ENCODE data around the gene LONP1.

Gene LONP1

DNA sequence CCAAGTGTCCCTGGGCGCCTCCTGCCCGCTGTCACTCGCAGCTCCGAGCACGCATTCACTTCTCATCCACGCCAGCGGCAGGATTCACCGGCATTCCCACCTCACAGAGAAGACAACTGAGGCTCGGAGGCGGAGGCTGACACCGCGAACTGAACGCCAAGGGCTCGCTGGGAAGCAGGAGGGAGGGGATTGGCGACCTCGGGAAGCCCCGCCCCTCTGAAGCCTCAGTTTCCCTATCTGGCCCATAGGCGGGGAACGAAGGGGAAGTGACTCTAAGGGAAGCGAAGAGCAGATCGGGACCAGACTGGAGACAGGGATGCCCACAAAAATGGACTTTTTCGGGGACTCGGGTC, 39.9 kb downstream of the LONP1 start:
- peak overlapping the region; percentile 95 for H3K4me3 ChIP-seq (ENCODE audit: low read depth, low read length)
- TF ChIP-seq CTCF (IDR thresholded peaks at IDR 0.05; ENCODE audit: low read depth, low read length, missing control alignments): no peak
- DNase-seq (ENCODE audit: low read depth): no peak

DNA sequence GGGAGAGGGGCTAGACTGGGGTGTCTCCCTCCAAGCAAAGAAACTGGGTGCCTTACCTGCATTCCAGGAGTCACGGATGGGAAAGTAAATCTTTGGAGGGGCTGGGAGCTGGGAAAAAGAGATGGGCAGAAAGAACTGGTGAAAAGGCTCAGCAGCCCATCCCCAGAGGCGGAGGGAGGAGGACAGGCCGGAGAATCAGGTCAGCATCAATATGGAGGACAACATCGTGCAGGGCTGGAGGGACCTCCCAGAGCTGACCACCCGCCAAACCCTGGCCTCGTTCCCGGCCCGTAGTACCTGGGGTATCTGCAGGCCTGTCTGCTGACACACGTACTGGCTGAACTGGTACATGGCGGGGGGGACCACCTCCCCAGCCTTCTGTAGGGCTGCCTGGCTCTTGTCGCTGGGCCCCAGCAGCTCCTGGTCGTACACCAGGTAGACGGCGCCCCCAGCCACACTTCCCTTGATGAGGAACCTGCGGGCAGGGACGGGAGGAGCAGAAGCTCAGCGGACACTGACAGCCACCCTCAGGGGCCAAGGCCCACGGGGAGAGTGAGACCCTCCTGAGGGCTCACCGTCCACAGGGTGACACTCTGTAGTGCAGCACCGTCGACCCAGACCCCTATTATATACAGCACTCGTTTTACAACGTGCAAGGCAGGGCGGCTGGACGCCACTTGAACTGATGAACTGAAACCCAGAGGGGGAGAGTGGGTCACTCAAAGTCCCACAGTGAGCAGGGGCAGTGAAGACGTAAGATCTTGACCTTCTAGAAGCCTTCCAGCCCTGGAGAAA, 40.5 kb downstream of the LONP1 start:
- H3K4me3 ChIP-seq (ENCODE audit: low read depth, low read length): peak overlapping the region; percentile 95
- no peak for DNase-seq (ENCODE audit: low read depth)
- no peak for TF ChIP-seq CTCF (IDR thresholded peaks at IDR 0.05; ENCODE audit: low read depth, low read length, missing control alignments)

DNA sequence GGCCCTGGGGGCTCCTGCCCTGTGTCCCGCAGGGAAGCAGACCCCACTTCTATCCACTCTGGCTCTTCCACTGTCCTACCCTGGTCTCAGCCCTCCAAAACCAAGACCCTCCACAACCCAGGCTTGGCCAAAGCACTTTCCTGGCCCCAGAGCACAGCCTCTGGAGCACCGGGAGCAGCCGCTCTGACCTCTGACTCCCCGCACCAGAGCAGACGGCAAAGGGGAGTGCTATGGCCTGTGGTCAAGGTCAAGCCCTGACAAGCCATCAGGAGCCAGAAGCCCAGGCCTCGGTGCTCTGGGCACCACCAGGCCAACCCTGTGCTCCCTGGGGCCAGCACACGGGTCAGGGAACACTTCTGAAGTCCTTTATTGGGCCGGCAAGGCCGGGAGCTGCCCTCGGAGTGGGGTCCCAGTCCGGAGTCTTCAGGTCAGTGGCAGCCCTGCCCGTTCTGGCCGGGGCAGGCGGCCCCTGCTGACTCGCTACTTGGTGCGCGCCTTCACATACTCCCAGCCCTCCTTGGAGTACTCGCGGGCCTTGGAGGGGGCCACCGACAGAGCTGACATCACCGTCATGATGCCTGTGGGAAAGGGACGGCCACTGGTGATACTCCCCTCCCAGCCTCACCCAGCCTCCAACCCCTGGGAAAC, 41.8 kb downstream of the LONP1 start:
- TF ChIP-seq CTCF (IDR thresholded peaks at IDR 0.05; ENCODE audit: low read depth, low read length, missing control alignments): no peak
- no peak overlapping the region for H3K4me3 ChIP-seq (ENCODE audit: low read depth, low read length)
- DNase-seq (ENCODE audit: low read depth): no peak

GRCh38 chr19:5677580-5677979, 42.4 kb downstream of the LONP1 start:
- no peak for DNase-seq (ENCODE audit: low read depth)
- no peak overlapping the region for H3K4me3 ChIP-seq (ENCODE audit: low read depth, low read length)
- no peak for TF ChIP-seq CTCF (IDR thresholded peaks at IDR 0.05; ENCODE audit: low read depth, low read length, missing control alignments)

GRCh38 chr19:5677136-5677535, 42.8 kb downstream of the LONP1 start:
- H3K4me3 ChIP-seq (ENCODE audit: low read depth, low read length): no peak overlapping the region
- no peak for DNase-seq (ENCODE audit: low read depth)
- no peak for TF ChIP-seq CTCF (IDR thresholded peaks at IDR 0.05; ENCODE audit: low read depth, low read length, missing control alignments)

DNA sequence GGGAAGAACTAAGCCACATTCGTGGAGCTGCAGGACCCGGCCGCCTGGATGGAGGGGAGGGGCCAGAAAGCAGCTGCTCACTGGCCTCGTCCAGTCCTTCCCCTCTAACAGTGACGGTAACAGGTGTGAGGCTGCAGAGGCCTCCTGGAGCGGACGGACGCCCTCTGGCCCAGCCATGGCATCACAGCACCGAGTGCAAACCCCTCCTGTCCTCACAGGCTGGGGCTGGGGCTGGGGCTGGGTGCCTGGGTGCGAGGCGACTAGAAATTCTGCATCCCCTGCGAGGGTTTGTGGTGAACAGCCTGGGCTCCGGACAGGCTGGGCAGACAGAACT, 43.2 kb downstream of the LONP1 start:
- TF ChIP-seq CTCF (IDR thresholded peaks at IDR 0.05; ENCODE audit: low read depth, low read length, missing control alignments): no peak
- no peak for DNase-seq (ENCODE audit: low read depth)
- H3K4me3 ChIP-seq (ENCODE audit: low read depth, low read length): no peak overlapping the region
